HG03280 (cell line): ENCODE measurements around the gene NANOG.
"Not testable (repeated sequence)": the region's sequence is repeated elsewhere in the genome, so short reads cannot be mapped to it uniquely, and the experiment has no call there.

Source experiments
- ATAC-seq: cut with Tn5 transposase; IDR thresholded peaks from one replicate; pipeline ENCODE4 v1.9.1; 2021; ENCODE audit warnings: mild to moderate bottlenecking, moderate library complexity; ENCODE audit not compliant: unreplicated experiment

The NANOG gene

DNA sequence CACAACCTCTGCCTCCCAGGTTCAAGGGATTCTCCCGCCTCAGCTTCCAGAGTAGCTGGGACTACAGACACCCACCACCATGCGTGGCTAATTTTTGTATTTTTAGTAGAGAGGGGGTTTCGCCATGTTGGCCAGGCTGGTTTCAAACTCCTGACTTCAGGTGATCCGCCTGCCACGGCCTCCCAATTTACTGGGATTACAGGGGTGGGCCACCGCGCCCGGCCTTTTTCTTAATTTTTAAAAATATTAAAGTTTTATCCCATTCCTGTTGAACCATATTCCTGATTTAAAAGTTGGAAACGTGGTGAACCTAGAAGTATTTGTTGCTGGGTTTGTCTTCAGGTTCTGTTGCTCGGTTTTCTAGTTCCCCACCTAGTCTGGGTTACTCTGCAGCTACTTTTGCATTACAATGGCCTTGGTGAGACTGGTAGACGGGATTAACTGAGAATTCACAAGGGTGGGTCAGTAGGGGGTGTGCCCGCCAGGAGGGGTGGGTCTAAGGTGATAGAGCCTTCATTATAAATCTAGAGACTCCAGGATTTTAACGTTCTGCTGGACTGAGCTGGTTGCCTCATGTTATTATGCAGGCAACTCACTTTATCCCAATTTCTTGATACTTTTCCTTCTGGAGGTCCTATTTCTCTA, at the start of gene NANOG:
NANOG (plus strand) TSS at position 519 of the 645 bp plus-strand sequence. CDS start 213 bp downstream, outside the sequence.
- ATAC-seq: not testable (repeated sequence)

GRCh38 chr12:7747246-7747645, 42.0 kb upstream of the NANOG start, which contains the start of gene CLEC4C:
CLEC4C (minus strand) TSS chr12:7747375; CDS start chr12:7747348, 27 bp downstream.
- ATAC-seq: no peak

DNA sequence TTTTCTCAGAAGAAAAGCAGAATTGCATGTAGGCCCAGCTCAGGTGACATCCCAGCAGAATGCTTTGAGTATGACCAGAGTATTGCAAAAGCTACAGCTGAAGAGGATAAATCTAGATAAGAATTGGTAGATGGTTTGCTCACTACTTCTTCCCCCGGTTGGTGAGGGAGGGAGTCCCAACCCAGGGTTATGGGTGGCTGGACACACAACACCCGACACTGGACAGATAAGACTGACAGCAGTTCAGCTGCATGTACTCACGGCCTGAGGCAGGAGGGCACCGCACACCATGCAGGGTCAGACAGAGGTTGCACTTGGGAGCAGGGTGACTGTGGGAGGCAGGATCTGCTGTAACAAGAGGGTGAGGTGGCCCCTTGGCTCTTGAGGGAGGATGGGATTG, 40.4 kb upstream of the NANOG start:
- no peak for ATAC-seq

- ATAC-seq: no peak
These were observed 39.8 kb upstream of the NANOG start for GRCh38 chr12:7749442-7749841.

DNA sequence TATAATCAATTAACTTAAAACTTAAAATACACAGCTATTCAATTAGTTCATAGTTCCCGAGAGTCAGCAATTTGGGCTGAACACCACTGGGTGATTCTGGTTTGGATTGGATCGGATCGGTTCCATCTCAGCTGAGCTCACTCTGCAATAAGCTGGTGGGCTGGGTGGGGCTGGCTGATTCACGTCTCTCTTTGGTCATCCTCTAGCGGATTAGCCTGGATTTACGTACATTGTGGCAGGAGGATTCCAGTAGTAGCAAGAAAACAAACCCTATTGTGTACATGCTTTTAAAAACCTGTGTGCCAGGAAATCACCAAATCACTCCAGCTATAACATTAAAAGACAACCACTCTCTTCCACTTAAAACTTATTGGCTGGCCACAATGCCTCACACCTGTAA, 38.9 kb upstream of the NANOG start:
- ATAC-seq: no peak

DNA sequence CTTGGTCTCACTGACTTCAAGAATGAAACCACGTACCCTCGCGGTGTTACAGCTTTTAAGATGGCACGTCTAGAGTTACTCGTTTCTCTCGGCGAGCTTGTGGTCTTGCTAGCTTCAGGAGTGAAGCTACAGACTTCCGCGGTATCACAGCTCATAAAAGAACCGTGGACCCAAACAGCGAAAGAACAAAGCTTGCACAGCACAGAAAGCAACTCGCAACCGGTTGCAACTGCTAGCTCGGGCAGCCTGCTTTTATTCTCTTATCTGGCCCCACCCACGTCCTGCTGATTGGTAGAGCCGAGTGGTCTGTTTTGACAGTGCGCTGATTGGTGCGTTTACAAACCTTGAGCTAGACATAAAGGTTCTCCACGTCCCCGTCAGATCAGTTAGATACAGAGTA, 37.8 kb upstream of the NANOG start:
- ATAC-seq: no peak

DNA sequence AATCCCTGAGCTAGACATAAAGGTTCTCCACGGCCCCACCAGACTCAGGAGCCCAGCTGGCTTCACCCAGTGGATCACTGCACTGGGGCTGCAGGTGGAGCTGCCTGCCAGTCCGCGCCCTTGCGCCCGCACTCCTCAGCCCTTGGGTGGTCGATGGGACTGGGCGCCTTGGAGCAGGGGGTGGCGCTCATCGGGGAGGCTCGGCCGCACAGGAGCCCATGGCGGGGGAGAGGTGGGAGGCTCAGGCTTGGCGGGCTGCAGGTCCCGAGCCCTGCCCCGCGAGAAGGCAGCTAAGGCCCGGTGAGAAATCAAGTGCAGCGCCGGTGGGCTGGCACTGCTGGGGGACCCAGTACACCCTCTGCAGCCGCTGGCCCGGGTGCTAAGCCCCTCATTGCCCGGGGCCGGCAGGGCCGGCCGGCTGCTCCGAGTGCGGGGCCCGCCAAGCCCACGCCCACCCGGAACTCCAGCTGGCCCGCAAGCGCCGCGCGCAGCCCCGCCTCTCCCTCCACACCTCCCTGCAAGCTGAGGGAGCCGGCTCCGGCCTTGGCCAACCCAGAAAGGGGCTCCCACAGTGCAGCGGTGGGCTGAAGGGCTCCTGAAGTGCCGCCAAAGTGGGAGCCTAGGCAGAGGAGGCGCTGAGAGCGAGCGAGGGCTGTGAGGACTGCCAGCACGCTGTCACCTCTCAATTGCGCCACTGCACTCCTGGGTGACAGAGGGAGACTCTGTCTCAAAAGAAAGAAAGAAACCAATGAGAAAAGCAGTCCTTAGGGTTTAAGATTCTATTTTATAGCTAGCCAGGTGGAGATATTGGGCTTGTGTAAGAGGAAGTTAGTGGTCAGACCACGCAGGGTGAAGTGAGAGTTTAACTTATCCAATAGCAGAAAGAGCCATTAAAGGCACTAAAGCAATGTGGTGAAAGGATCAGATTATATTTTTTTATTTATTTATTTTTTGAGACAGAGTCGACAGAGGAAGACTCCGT, 37.0 kb upstream of the NANOG start:
- not testable (repeated sequence) for ATAC-seq

DNA sequence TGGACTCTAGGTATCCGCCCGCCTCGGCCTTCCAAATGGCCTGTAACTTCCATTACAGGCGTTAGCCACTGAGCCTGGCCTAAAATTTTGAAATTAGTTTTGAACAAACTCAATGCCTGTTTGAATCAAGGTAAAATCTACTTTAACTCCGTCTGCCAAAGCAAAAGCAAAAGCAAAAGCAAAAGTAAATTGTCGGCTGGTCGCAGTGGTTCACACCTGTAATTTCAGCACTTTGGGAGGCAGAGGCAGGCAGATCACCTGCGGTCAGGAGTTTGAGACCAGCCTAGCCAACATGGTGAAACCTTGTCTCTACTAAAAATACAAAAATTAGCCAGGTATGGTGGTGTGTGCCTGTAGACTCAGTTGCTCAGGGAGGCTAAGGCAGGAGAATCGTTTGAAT, 33.5 kb upstream of the NANOG start:
- not testable (repeated sequence) for ATAC-seq

GRCh38 chr12:7756993-7757392, 32.2 kb upstream of the NANOG start:
- ATAC-seq: no peak

DNA sequence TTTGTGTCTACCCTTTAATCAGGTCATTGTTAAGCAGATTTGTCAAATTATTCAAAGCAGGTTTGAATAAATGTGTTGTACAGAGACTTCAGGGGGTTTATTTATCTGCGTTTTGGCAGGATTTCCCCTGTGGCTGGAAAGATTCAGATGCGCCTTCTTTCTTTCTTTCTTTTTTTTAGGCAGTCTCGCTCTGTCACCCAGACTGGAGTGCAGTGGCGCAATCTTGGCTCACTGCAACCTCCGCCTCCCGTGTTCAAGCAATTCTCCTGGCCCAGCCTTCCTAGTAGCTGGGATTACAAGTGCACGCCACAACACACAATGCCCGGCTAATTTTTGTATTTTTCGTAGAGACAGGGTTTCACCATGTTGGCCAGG, 30.4 kb upstream of the NANOG start:
- ATAC-seq: no peak

GRCh38 chr12:7769999-7770398, 19.2 kb upstream of the NANOG start:
- no peak for ATAC-seq

DNA sequence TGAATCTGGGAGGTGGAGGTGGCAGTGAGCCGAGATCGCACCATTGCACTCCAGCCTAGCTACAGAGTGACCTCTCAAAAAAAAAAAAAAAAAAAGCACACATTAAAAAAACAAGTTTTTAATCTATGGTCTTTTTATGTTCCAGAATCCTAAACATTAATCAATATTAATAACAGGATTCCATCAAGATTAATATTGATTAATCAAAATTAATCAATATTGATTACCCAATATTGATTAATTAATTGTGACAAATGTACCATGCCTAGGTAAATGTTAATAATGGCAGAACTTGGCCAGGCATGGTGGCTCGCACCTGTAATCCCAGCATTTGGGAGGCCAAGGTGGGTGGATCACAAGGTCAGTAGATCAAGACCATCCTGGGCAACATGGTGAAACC, 7.9 kb upstream of the NANOG start:
- no peak for ATAC-seq

GRCh38 chr12:7782055-7782454, 7.1 kb upstream of the NANOG start:
- ATAC-seq: no peak

GRCh38 chr12:7783433-7783832, 5.8 kb upstream of the NANOG start:
- not testable (repeated sequence) for ATAC-seq

DNA sequence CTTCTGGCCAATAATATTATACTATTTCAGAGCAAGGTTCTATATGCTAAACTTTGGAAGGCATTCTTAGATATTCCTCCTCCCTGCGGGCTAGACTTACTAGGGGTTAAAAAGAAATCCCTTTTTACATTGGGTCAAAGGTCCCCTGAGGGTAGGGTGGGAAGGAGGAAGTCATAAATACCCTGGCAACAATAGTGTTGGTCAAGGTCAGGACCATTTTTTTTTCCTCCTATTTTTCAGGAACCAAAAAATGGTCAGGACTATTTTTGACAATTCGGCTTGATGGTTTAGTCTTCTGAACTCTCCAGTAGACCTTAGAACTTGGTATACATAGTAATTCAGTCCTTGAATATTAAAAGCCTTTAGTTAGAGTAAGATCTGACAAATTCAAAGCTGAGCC, 4.5 kb upstream of the NANOG start:
- no peak for ATAC-seq

DNA sequence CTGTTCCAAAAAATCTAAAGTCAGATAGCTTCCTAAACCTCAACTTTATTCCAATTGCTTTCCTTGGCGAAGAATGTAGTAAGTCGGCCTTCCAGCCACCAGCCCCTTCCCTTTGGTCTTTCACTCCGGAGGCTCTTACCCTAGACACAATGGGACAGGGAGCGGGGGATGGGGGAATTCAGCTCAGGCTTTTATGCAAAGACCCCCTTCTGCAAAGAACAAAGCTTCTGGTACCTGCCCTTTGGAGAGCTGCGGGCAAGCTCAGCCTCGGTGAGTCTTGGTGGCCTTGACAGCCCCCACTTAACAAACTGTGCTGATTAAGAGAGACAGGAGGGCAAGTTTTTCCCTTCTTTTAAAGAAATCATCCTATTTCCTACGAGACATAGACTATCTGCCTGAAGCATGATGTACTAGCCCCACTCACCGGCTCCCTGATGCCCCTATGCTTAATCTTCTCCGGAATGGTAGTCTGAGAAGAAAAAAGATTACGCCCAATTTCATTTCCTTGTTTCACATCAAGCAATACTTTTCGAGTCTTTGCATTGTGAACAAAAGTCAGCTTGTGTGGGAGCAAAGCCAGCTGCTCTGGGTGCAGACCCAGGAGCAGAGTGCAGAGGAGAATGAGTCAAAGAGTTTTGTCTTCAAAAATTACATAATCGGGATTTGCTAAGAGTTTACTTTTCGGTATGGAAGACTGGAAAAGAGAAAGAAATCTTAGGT, 1.5 kb upstream of the NANOG start:
- no peak for ATAC-seq

DNA sequence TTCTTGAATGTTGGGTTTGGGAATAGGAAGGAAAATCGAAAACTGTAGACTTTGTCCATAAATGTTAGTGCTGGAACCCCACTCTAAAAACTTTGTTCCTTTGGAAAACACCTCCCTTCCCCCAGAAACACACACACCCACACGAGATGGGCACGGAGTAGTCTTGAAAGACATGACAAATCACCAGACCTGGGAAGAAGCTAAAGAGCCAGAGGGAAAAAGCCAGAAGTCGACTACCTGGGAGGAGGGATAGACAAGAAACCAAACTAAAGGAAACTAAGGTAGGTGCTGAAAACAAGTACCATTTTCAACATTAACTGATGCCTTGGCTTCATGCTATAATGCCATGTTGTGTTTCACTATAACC, 925 bp upstream of the NANOG start:
- ATAC-seq: no peak

GRCh38 chr12:7793211-7793610, 4.0 kb downstream of the NANOG start:
- ATAC-seq: no peak

GRCh38 chr12:7797269-7797668, 8.1 kb downstream of the NANOG start:
- ATAC-seq: not testable (repeated sequence)

GRCh38 chr12:7797698-7798398, 8.6 kb downstream of the NANOG start:
- no peak for ATAC-seq
